OCI-LY7 (cell line): Measurements from ENCODE around the gene FITM1. TPM values are rescaled to one million over a fixed set of nuclear protein-coding genes. Genes with fewer than 3 reads are reported as not detected.

Source experiments
- BruUV-seq: library from RNA; stranded (reverse); fragments of 400-500 nt; replicated peaks from 2 replicates; lab custom pipeline; 2021; lab: Mats Ljungman, UMichigan
- CTCF ChIA-PET: fragments of 300-600 bp; sonication (Branson Sonifier 250); formaldehyde crosslinking; loops from one replicate; lab custom pipeline; 2022; ENCODE audit warnings: antibody characterized with exemption; ENCODE audit not compliant: unreplicated experiment; lab: Charles Lee
- POLR2A ChIA-PET: fragments of 300-600 bp; sonication (Branson Sonifier 250); formaldehyde crosslinking; loops from one replicate; lab custom pipeline; 2022; ENCODE audit warnings: antibody characterized with exemption; lab: Charles Lee
- DNase-seq: peaks from one replicate; pipeline ENCODE4 v3.0.0-alpha.2; 2015; ENCODE audit warnings: low spot score
- H2AFZ ChIP-seq: fragments of 200-600 bp; sonication (generic), shearing (Covaris generic); 2 replicates; pipeline ENCODE4 v1.6.1; 2014; ENCODE audit warnings: mild to moderate bottlenecking, antibody characterized with exemption, low read length, moderate library complexity
- H3K27ac ChIP-seq: fragments of 200-600 bp; sonication (generic); 2 replicates; pipeline ENCODE4 v1.5.1; 2014; ENCODE audit warnings: mixed run types, low read depth, mild to moderate bottlenecking, moderate library complexity, low read length, inconsistent platforms; ENCODE audit not compliant: poor library complexity, severe bottlenecking
- H3K36me3 ChIP-seq: fragments of 200-600 bp; sonication (generic); 2 replicates; pipeline ENCODE4 v1.6.1; 2014; ENCODE audit warnings: mild to moderate bottlenecking, antibody characterized with exemption, low read length, moderate library complexity, mixed read lengths; ENCODE audit not compliant: insufficient read depth
- H3K4me1 ChIP-seq: fragments of 200-600 bp; sonication (generic); 2 replicates; pipeline ENCODE4 v1.5.1; 2014; ENCODE audit warnings: mild to moderate bottlenecking, low read length; ENCODE audit not compliant: insufficient read depth, poor library complexity, severe bottlenecking
- H3K4me2 ChIP-seq: fragments of 200-600 bp; sonication (generic); 2 replicates; pipeline ENCODE4 v1.6.1; 2014; ENCODE audit warnings: mild to moderate bottlenecking, low read length
- H3K4me3 ChIP-seq: fragments of 200-600 bp; sonication (generic); 2 replicates; pipeline ENCODE4 v1.5.1; 2014; ENCODE audit warnings: mild to moderate bottlenecking, low read depth, low read length; ENCODE audit not compliant: poor library complexity, severe bottlenecking
- H3K79me2 ChIP-seq: fragments of 200-600 bp; sonication (generic); 2 replicates; pipeline ENCODE4 v1.6.1; 2016; ENCODE audit warnings: low read depth, mild to moderate bottlenecking, low read length, moderate library complexity, mixed read lengths; ENCODE audit not compliant: insufficient read depth
- H3K9me2 ChIP-seq: fragments of 200-600 bp; sonication (generic); 2 replicates; pipeline ENCODE4 v1.6.1; 2016; ENCODE audit warnings: mild to moderate bottlenecking, low read length, mixed read lengths; ENCODE audit not compliant: insufficient read depth
- H3K9me3 ChIP-seq: fragments of 200-600 bp; sonication (generic); 2 replicates; pipeline ENCODE4 v1.6.1; 2014; ENCODE audit warnings: mild to moderate bottlenecking, mixed run types, low read length, mixed read lengths
- H4K20me1 ChIP-seq: fragments of 200-600 bp; sonication (generic); 2 replicates; pipeline ENCODE4 v1.6.1; 2014; ENCODE audit warnings: mild to moderate bottlenecking, antibody characterized with exemption, low read length, moderate library complexity, mixed read lengths; ENCODE audit not compliant: insufficient read depth
- EZH2phosphoT487 ChIP-seq: fragments of 200-600 bp; sonication (generic); IDR thresholded peaks from 2 replicates; pipeline ENCODE4 v1.6.1; 2018; ENCODE audit warnings: low read depth, borderline replicate concordance, mild to moderate bottlenecking, mixed run types, antibody characterized with exemption, low read length, moderate library complexity, mixed read lengths
- intact Hi-C: fragments of 100-400 bp; cut with micrococcal nuclease; formaldehyde crosslinking; loops from one replicate; pipeline ENCODE4 v1.10.0; 2022; ENCODE audit not compliant: unreplicated experiment
- total RNA-seq, 2 experiments: library from RNA; depleted of rRNA in 1 of 2; stranded (reverse); fragments of >200 nt in 1 of 2; shearing (Covaris generic) in 1 of 2; gene quantifications; 2 replicates each; pipeline ENCODE4 v1.2.3, GENCODE V29; 2014 to 2022
- TF ChIP-seq, protein P1 (sequence below): fragments of 200-600 bp; sonication (generic); conservative IDR thresholded peaks from 2 replicates; pipeline ENCODE4 v1.5.1; 2014; ENCODE audit warnings: mild to moderate bottlenecking, antibody characterized with exemption, low read length, moderate library complexity, mixed read lengths

Gene FITM1
- total RNA-seq, 2 experiments from 2014 or later: 0.28 to 0.97 TPM

DNA sequence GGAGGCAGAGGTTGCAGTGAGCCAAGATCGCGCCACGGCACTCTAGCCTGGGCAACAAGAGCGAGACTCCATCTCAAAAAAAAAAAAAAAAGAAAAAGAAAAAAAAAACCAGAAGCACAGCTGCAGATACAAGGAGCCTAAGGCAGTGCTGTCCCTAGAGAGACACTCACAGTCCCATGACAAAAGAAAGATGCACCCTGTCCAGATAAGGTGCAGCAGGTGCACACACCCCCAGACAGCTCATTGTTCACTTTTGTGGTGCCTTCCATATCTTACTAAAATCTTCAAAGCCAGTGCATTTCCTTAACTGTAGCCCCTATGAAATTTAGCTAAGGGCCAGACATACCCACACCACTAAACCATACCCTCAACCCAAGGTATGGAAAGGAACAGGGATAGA lies 8.0 kb upstream of the FITM1 start:
- no peaks in the 10 kb centered on the region for H3K79me2 ChIP-seq
- no peak overlapping the region for H3K27ac ChIP-seq
- H3K4me2 ChIP-seq: no peak overlapping the region
- H3K4me3 ChIP-seq: no peak overlapping the region
- H3K4me1 ChIP-seq: peaks cover 3% of the 10 kb centered on the region
- H3K9me2 ChIP-seq: no peaks in the 10 kb centered on the region
- H4K20me1 ChIP-seq: no peaks in the 10 kb centered on the region
- intact Hi-C loops: no loop called here
- POLR2A ChIA-PET: interaction anchor here (0.8 kb wide), 1 partner anchor 14 kb away, joined by 3 read pairs; the partner anchor contains the start of gene PSME1
- no peak overlapping the region for H2AFZ ChIP-seq
- H3K36me3 ChIP-seq: peaks cover 55% of the 10 kb centered on the region
- DNase-seq: no peak
- TF ChIP-seq, protein P1, sequence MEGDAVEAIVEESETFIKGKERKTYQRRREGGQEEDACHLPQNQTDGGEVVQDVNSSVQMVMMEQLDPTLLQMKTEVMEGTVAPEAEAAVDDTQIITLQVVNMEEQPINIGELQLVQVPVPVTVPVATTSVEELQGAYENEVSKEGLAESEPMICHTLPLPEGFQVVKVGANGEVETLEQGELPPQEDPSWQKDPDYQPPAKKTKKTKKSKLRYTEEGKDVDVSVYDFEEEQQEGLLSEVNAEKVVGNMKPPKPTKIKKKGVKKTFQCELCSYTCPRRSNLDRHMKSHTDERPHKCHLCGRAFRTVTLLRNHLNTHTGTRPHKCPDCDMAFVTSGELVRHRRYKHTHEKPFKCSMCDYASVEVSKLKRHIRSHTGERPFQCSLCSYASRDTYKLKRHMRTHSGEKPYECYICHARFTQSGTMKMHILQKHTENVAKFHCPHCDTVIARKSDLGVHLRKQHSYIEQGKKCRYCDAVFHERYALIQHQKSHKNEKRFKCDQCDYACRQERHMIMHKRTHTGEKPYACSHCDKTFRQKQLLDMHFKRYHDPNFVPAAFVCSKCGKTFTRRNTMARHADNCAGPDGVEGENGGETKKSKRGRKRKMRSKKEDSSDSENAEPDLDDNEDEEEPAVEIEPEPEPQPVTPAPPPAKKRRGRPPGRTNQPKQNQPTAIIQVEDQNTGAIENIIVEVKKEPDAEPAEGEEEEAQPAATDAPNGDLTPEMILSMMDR: no peak
- TF ChIP-seq EZH2phosphoT487: no peak
- CTCF ChIA-PET: no interaction called here
- BruUV-seq: no TSS peak
- H3K9me3 ChIP-seq: no peaks in the 10 kb centered on the region

DNA sequence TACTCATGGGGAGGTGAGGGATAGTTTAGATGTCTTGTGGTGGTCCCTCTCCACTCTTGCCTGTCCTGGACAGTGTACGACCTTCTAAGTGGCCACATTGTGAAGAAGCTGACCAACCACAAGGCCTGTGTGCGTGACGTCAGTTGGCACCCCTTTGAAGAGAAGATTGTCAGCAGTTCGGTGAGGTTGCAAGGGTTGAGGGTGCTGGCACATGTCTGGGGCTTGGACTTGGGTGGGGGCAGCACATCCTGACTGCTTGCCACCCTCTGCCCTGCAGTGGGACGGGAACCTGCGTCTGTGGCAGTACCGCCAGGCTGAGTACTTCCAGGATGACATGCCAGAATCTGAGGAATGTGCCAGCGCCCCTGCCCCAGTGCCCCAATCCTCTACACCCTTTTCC lies 7.6 kb upstream of the FITM1 start:
- BruUV-seq: no TSS peak
- no peak overlapping the region for H3K27ac ChIP-seq
- H3K9me2 ChIP-seq: no peaks in the 10 kb centered on the region
- no peaks in the 10 kb centered on the region for H3K79me2 ChIP-seq
- H3K4me2 ChIP-seq: no peak overlapping the region
- H3K4me3 ChIP-seq: no peak overlapping the region
- no peaks in the 10 kb centered on the region for H3K9me3 ChIP-seq
- no peak for DNase-seq
- H2AFZ ChIP-seq: no peak overlapping the region
- H3K4me1 ChIP-seq: peaks cover 8% of the 10 kb centered on the region
- ChIA-PET POLR2A (interaction anchor here (0.7 to 0.8 kb wide), 2 partner anchors 13 to 14 kb away, joined by 3 read pairs; partner anchors contain the start of gene PSME1), CTCF (no interaction called here)
- peaks cover 50% of the 10 kb centered on the region for H3K36me3 ChIP-seq
- intact Hi-C loops: no loop called here
- TF ChIP-seq, protein P1: no peak
- TF ChIP-seq EZH2phosphoT487: no peak
- H4K20me1 ChIP-seq: no peaks in the 10 kb centered on the region
